HG03066 (cell line): ENCODE measurements around the gene MUC20.
"Not testable (repeated sequence)": the region's sequence is repeated elsewhere in the genome, so short reads cannot be mapped to it uniquely, and the experiment has no call there.

ENCODE experiments used
- ATAC-seq: cut with Tn5 transposase; IDR thresholded peaks from one replicate; pipeline ENCODE4 v1.9.1; 2021; ENCODE audit warnings: low read depth; ENCODE audit not compliant: unreplicated experiment

The MUC20 gene

DNA sequence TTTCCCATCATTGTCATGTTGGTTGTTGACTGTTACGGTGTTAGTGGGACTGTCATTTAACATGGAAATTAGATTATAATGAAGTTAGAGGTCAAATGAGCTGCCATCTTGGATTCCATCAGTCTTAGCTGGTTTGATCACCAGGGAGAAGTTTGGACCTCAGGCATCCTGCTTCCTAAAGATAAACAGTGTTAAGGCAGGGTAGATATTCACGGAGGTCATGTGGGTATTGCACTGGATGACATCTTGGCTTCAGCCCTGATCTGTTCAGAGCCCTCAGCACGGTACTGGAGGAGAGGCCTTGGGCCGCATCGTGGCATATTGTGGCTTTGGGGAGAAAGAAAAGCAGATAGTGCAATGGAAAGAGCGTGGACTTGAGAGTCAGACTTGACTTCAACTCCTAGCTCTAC lies 11.1 kb upstream of the MUC20 start:
- ATAC-seq: no peak

DNA sequence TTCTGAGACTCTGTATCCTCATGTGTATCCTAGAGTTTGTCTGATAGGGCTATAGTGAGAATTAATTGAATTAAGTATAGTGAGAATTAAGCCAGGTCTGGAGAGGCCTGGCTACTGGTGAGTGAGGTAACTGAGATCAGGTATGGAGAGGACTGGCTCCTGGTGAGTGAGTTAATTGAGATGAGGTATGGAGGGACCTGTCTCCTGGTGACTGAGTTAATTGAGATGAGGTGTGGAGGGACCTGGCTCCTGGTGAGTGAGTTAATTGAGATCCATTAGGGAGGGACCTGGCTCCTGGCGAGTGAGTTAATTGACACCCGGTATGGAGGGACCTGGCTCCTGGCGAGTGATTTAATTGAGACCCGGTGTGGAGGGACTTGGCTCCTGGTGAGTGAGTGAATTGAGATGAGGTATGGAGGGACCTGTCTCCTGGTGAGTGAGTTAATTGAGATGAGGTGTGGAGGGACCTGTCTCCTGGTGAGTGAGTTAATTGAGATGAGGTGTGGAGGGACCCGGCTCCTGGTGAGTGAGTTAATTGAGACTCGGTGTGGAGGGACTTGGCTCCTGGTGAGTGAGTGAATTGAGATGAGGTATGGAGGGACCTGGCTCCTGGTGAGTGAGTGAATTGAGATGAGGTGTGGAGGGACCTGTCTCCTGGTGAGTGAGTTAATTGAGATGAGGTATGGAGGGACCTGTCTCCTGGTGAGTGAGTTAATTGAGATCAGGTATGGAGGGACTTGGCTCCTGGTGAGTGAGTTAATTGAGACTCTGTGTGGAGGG lies 10.5 kb upstream of the MUC20 start:
- not testable (repeated sequence) for ATAC-seq

DNA sequence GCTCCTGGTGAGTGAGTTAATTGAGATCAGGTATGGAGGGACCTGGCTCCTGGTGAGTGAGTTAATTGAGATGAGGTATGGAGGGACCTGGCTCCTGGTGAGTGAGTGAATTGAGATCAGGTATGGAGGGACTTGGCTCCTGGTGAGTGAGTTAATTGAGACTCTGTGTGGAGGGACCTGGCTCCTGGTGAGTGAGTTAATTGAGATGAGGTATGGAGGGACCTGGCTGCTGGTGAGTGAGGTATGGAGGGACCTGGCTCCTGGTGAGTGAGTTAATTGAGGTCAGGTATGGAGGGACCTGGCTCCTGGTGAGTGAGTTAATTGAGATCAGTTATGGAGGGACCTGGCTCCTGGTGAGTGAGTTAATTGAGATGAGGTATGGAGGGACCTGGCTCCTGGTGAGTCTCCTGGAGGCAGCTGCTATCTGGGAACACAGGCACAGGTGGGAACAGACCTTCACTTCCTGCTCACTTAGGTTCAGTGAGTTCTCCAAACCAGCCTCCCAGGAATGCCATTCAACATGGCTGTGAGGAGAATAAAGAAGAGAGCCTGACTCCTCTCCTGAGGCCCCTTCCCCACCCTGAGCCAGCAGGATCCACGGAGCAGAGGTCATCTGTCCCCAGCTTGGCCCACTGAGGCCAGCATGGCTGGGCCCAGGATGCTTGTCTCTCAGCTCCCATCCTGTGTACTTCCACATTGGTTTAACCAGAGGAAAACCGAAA lies 9.5 kb upstream of the MUC20 start:
- not testable (repeated sequence) for ATAC-seq

DNA sequence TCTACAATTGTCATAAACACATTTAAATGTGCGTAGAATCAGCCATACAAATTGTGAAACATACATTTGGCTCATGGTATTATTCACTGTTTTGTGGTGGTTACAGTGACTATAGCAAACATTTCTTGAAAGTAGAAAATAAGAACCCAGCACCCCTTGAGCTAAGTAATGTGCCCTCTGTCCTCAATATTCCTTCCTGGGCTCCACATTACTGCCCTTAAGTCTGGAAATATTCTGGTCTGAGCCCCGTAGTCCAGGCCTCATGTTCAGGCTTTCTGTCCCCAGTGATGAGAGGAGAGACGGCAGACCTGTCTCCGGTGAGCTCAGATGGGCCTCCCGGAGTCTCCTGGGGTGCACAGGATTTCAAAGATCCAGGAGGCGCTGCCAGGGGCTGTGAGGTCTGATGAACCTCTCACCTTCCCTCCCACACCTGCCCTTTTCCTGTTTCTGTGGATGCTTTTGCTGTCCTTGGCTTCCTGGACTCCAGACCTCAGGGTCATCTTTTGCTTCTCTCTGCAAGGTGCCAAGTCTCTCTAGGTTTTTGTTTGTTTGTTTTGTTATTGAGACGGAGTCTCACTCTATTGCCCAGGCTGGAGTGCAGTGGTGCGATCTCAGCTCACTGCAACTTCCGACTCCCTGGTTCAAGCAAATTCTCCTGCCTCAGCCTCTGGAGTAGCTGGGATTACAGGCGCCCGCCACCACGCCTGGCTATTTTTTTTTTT lies 8.8 kb upstream of the MUC20 start:
- no peak for ATAC-seq

DNA sequence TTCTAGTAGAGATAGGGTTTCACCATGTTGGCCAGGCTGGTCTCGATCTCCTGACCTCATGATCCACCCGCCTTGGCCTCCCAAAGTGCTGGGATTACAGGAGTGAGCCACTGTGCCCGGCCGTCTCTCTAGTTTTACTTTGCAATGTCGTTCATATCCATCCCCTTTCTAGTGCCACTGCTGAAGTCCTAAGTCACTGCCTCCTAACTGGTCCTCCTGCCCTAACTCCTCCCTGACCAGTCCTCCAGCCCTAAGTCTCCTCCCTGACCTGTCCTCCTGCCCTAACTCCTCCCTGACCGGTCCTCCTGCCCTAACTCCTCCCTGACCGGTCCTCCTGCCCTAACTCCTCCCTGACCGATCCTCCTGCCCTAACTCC lies 8.3 kb upstream of the MUC20 start:
- ATAC-seq: not testable (repeated sequence)

DNA sequence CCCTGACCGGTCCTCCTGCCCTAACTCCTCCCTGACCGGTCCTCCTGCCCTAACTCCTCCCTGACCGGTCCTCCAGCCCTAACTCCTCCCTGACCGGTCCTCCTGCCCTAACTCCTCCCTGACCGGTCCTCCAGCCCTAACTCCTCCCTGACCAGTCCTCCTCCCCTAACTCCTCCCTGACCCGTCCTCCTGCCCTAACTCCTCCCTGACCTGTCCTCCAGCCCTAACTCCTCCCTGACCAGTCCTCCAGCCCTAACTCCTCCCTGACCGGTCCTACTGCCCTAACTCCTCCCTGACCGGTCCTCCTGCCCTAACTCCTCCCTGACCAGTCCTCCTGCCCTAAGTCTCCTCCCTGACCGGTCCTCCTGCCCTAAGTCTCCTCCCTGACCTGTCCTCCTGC lies 7.6 kb upstream of the MUC20 start:
- ATAC-seq: not testable (repeated sequence)

DNA sequence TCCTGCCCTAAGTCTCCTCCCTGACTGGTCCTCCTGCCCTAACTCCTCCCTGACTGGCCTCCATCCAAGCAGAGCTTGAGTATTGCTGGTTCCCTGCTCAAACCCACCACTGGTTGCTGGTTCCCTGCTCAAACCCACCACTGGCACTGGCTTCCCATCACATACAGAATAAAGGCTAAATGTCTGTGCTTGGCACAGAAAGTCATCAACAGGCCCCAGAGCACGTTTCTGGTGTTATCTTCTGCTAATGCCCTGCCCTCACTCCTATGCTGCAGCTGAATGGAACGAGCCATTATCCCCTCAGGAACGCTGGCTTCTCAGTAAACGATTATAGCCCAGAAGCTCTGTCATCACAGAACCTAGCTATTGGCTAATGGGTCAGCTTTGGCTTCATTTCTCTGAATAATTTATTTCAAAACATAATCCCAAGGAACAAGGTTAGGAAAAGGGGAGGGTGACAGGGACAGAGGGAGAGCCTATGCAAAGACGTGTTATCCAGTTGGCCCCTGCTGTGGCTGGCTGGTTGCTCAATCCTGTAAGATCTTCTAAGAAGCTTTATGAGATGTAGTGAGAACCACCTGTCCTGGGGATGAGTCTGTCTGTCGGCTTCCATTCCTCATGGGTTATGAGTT lies 6.3 kb upstream of the MUC20 start:
- no peak for ATAC-seq

DNA sequence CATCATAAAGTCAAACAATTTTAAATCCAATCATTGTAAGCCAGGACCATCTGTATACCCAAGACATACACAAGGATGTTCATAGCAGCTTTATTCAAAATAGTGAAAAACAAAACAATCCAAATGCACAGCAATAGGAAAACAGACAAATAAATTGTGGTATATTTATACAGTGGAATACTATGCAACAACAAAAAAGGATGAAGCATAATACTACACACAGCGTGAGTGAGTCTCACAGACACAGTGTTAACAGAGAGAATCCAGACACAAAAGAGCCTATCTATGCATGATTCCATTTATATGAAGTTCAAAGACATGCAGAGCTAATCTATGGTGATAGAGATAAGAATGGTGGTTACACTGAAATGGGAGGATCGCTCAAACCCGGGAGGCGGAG lies 5.6 kb upstream of the MUC20 start:
- no peak for ATAC-seq

DNA sequence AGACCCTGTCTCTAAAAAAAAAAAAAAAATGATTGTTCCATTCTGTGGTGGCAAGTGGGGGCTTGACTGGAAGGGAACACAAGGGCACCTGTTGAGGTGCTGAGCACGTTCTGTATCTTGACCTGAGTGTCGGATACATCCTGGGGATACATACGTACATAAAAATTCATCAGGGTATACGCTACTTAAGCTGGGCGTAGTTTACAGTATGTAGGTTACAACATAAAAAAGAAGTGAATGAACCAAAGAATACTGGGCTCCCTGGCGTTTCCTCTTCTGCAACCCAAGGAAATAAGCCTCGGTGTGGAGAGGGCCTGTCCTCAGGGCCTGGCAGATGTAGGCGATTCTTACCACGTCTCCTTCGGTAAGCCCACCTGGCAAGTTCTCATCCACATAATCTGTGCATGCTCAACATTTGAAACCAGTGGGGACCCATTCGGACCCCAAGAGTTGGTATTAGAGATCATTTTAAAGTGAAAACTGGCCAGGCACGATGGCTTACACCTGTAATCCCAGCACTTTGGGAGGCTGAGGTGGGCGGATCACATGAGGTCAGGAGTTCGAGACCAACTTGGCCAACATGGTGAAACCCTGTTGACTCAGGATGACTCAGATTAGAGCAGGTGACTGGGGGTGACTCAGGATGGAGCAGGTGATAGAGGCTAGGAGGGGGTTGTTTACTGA lies 5.1 kb upstream of the MUC20 start:
- no peak for ATAC-seq

DNA sequence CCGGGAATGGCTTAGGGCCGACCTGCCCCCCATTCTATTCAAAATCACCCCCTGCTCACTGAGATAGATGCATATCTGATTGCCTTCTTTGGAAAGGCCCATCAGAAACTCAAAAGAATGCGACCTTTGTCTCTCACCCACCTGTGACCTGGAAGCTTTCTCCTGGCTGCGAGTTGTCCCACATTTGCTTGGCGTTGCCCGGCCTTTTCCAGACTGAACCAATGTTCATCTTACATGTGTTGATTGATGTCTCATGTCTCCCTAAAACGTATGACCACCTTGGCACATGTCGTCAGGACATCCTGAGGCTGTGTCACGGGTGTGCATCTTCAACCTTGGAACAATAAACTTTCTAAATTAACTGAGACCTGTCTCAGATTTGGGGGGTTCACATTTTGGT lies 3.4 kb upstream of the MUC20 start:
- no peak for ATAC-seq

DNA sequence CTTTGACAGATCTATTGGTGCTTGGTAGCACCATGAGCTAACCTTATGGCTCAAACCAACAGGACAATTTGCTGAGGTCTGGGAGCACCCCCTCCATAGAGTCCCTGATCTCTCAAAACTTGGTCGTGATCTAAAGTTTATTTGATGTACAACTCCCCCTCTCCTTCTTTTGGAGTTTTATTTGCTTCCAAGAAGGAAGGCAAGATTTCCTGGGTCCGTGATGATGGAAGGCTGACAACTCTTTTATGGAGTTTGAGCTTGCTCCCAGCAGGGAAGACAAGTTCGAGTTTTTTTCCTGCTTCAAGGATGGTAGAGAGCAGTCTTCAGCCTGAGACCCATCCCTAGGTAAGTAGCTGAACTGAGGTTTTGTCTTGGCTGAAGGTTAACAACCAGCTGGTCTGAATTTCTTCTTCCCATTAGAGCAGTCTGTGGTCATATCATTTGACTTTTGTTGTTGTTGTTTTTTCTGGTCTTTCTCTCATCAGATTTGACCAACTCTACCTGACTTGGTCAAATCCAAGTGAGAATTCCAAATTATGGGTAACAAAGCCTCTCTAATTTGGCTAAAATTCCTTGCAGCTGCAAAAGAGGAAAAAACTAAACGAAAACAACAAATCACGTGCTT lies 2.8 kb upstream of the MUC20 start:
- no peak for ATAC-seq

DNA sequence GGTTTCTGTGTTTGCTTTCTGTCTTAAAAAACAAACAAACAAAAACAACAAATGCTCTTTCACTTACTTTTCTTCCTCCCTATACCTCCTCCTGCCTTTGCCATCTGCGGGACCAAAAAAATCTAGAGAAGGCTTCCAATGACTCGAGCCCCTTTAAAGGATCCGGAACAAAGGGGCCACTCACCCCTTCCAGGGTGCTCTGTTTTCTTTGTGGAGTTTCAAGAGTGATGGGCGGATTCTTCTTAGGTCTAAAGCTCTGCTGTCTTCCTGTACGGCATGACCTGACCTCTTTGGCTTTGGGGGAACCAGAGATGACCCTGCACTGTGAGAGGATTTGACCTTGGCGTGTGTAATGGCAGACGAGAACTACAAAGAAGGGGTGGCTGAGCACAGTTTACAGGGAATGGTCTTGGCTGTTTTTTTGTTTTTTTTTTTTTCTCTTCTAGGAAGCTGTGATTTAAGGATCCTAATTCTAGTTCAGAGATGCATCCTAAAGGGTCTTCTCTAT lies 2.2 kb upstream of the MUC20 start:
- no peak for ATAC-seq

DNA sequence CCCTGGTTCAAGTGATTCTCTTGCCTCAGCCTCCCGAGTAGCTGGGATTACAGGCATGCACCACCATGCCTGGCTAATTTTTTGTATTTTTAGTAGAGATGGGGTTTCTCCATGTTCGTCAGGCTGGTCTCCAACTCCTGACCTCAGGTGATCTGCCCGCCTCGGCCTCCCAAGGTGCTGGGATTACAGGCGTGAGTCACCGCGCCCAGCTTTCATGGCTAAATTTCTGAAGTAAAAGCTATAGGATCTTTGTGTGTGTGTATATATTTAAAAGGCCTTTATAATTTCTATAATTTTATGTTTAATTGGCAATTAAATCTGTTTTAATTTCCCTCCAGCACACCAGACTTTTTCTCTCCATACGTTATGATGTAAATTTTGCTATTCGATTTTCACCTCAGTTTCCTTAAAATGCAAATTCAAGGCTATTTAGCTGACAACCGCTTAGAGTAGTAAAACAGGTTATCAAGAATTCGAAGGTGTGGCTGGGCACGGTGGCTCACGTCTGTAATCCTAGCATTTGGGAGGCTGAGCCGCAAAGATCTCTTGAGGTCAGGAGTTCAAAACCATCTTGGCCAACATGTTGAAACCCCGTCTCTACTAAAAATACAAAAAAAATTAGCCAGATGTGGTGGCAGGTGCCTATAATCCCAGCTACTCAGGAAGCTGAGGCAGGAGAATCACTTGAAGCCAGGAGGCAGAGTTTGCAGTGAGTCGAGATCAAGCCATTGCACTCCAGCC lies 1.1 kb upstream of the MUC20 start:
- ATAC-seq: not testable (repeated sequence)

DNA sequence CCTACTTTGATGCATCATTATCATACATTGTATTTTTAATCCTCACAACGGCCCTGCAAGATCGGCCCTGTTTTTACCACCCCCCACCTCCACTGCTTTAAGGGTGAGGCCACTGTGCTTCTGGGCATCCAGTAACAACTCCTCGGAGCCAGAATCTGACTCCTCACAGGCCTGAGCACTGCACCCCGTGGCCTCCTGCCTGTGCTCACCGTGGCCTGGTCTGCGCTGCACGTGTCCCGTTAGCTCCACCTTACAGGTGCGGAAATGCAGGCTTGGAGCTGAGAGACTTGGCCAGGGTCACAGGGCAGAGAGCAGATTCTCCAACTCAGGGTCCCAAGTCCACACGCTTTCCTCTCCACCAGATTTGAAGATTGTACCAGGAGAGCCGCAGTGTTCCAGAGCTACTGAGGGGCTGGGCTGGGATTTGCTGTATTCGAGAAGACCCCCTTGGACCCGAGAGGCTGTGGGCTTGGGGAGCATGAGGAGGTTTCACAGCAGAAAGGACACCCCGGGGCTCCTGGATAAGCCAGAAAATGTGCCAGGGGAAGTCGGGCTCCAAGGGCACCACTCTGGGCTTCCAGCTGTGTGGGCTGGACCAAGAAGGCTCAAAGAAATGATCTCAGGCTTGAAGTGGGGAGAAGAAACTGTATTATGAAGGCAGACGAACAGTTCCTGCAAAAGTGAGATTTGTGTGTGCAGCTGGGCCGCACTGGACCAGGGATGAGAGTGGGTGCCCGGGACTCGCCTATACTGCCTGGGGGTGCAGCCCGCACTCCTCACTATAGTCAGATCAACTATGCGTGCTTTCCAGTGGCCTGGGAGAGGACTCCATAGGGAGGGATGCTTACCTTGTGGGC lies 1.6 kb downstream of the MUC20 start:
- not testable (repeated sequence) for ATAC-seq

DNA sequence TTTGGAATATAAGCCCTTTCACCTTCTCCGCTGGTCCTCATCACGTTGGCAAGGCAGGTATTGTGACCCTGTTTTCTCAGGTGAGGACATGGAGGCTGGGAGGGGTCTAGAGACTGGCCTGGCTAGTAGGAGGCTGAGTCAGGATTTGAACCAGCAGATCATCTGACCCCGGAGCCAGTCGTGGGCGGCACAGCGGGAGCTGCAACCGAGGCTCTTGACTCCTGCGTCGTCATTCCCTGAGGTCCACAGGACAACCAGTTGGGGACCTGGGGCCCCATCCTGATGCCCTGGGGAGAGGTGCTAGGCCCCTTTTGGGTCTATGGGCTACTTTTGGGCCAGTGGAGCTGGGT lies 2.2 kb downstream of the MUC20 start:
- not testable (repeated sequence) for ATAC-seq

DNA sequence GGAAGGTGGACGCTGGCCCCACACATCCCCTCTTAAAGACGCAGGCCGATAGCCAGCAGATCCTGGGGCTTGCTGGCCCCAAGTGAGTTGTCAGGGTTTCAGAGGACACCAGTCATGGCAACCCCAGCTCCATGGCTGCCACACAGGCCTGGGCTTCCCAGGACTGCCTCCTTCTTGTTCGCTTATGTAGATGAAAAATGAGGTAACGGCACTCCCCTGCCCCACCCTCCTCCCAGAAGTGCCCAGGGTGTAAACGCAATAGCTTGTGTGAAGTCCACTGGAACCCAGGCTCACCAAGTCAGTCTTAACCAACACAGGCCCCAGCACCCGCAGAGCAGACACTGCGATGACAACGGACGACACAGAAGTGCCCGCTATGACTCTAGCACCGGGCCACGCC lies 3.6 kb downstream of the MUC20 start:
- not testable (repeated sequence) for ATAC-seq

DNA sequence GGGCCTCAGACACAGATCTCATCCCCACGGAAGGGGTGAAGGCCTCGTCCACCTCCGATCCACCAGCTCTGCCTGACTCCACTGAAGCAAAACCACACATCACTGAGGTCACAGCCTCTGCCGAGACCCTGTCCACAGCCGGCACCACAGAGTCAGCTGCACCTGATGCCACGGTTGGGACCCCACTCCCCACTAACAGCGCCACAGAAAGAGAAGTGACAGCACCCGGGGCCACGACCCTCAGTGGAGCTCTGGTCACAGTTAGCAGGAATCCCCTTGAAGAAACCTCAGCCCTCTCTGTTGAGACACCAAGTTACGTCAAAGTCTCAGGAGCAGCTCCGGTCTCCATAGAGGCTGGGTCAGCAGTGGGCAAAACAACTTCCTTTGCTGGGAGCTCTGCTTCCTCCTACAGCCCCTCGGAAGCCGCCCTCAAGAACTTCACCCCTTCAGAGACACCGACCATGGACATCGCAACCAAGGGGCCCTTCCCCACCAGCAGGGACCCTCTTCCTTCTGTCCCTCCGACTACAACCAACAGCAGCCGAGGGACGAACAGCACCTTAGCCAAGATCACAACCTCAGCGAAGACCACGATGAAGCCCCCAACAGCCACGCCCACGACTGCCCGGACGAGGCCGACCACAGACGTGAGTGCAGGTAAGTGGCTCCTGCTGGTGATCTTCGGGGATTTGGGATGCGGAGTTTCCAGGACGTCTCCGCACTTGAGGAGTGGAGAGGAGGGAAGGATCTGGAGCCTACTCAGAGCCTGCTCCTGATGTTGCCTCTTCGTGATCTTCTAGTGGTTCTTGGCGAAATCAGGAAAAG lies 5.3 kb downstream of the MUC20 start:
- not testable (repeated sequence) for ATAC-seq
